CD14-positive monocyte (primary cell): ENCODE data around the gene TECPR1. TPM values are rescaled to one million over a fixed set of nuclear protein-coding genes. Genes with fewer than 3 reads are reported as not detected.

Experiments used
- DNase-seq, 3 donors: peaks; one replicate each; pipeline ENCODE4 v3.0.0-alpha.2; 2011 to 2022
- H2AFZ ChIP-seq: 2 replicates; pipeline ENCODE4 v1.6.0; 2012; ENCODE audit warnings: mild to moderate bottlenecking, low read depth, low read length, inconsistent platforms; ENCODE audit not compliant: insufficient read depth, poor library complexity, severe bottlenecking
- H3K27ac ChIP-seq, 2 donors: 1 replicate in 1 of 2; 2 replicates in 1 of 2; pipeline ENCODE4 v1.5.1; 2012 to 2013; ENCODE audit warnings: low read length in 2 of 2, control low read depth in 1 of 2, inconsistent platforms in 1 of 2, low read depth in 1 of 2, mild to moderate bottlenecking in 1 of 2
- H3K27me3 ChIP-seq, 2 donors: one replicate each; pipeline versions ENCODE4 v1.6.0 to v1.6.1; 2011 to 2013; ENCODE audit warnings: low read length in 2 of 2; ENCODE audit not compliant: control insufficient read depth in 2 of 2, insufficient read depth in 2 of 2
- H3K36me3 ChIP-seq, 2 donors: replicated peaks in 1 of 2; 1 replicate in 1 of 2; 2 replicates in 1 of 2; pipeline versions ENCODE4 v1.5.1 to v1.6.1; 2012 to 2013; ENCODE audit warnings: low read length in 2 of 2, control low read depth in 1 of 2, inconsistent platforms in 1 of 2, mild to moderate bottlenecking in 1 of 2; ENCODE audit not compliant: insufficient read depth in 2 of 2, control insufficient read depth in 1 of 2
- H3K4me1 ChIP-seq, 2 donors: 1 replicate in 1 of 2; 2 replicates in 1 of 2; pipeline versions ENCODE4 v1.5.1 to v1.6.1; 2012 to 2013; ENCODE audit warnings: low read length in 2 of 2, control low read depth in 1 of 2, inconsistent platforms in 1 of 2, mild to moderate bottlenecking in 1 of 2, moderate library complexity in 1 of 2; ENCODE audit not compliant: insufficient read depth in 2 of 2, control insufficient read depth in 1 of 2
- H3K4me2 ChIP-seq: replicated peaks from 2 replicates; pipeline ENCODE3; 2012; ENCODE audit warnings: low read length, moderate library complexity, mild to moderate bottlenecking; ENCODE audit not compliant: poor library complexity, severe bottlenecking; ENCODE audit errors: extremely low read depth
- H3K4me3 ChIP-seq, 3 experiments: fragments of 200-600 bp in 1 of 3; sonication (generic) in 1 of 3; replicated peaks in 1 of 3; 1 replicate in 2 of 3; 2 replicates in 1 of 3; pipeline ENCODE4 v1.5.1; 2011 to 2013; ENCODE audit warnings: low read length in 3 of 3, mild to moderate bottlenecking in 3 of 3, control low read depth in 2 of 3, low read depth in 2 of 3, inconsistent platforms in 1 of 3, moderate library complexity in 1 of 3
- H3K79me2 ChIP-seq: 2 replicates; pipeline ENCODE4 v1.6.0; 2012; ENCODE audit warnings: mild to moderate bottlenecking, control low read depth, inconsistent platforms, low read length, moderate library complexity; ENCODE audit not compliant: insufficient read depth
- H3K9ac ChIP-seq: 2 replicates; pipeline ENCODE4 v1.6.0; 2017; ENCODE audit warnings: low read length, mild to moderate bottlenecking; ENCODE audit not compliant: insufficient read depth, poor library complexity, severe bottlenecking
- H3K9me3 ChIP-seq, 2 donors: replicated peaks in 1 of 2; 1 replicate in 1 of 2; 2 replicates in 1 of 2; pipeline versions ENCODE4 v1.5.1 to v1.6.1; 2012 to 2013; ENCODE audit warnings: low read length in 2 of 2, control low read depth in 1 of 2; ENCODE audit not compliant: control insufficient read depth in 1 of 2, insufficient read depth in 1 of 2
- H4K20me1 ChIP-seq: 2 replicates; pipeline ENCODE4 v1.6.0; 2012; ENCODE audit warnings: mild to moderate bottlenecking, low read length, control low read depth, moderate library complexity; ENCODE audit not compliant: insufficient read depth
- H3K27ac Mint-ChIP-seq, 7 donors: one replicate each; pipeline ENCODE4 v1.8.0; 2020; ENCODE audit warnings: mild to moderate bottlenecking in 7 of 7, mixed read lengths in 7 of 7, moderate library complexity in 6 of 7, inconsistent platforms in 2 of 7
- H3K27me3 Mint-ChIP-seq, 3 donors: one replicate each; pipeline ENCODE4 v1.8.0; 2021 to 2022; ENCODE audit warnings: low read depth in 3 of 3, mild to moderate bottlenecking in 3 of 3, mixed read lengths in 3 of 3, moderate library complexity in 3 of 3, inconsistent platforms in 1 of 3
- H3K36me3 Mint-ChIP-seq, 2 donors: one replicate each; pipeline ENCODE4 v1.8.0; 2020; ENCODE audit warnings: mixed read lengths in 2 of 2, inconsistent platforms in 1 of 2, mild to moderate bottlenecking in 1 of 2
- H3K4me1 Mint-ChIP-seq: one replicate; pipeline ENCODE4 v1.8.0; 2020; ENCODE audit warnings: mild to moderate bottlenecking, mixed read lengths
- H3K4me3 Mint-ChIP-seq, 2 donors: one replicate each; pipeline ENCODE4 v1.8.0; 2020; ENCODE audit warnings: mild to moderate bottlenecking in 2 of 2, mixed read lengths in 2 of 2, moderate library complexity in 1 of 2
- H3K9me3 Mint-ChIP-seq, 7 donors: one replicate each; pipeline ENCODE4 v1.8.0; 2020 to 2022; ENCODE audit warnings: mixed read lengths in 7 of 7, mild to moderate bottlenecking in 6 of 7, moderate library complexity in 6 of 7, inconsistent platforms in 2 of 7
- CTCF ChIP-seq: fragments of 200-600 bp; IDR thresholded peaks from one replicate; pipeline ENCODE4 v1.8.0; 2022; ENCODE audit warnings: antibody characterized with exemption, mild to moderate bottlenecking
- WGBS: methylation state at CpG from one replicate; pipeline ENCODE4 v1.1.5; 2013; ENCODE audit warnings: missing lambda C conversion rate; ENCODE audit not compliant: insufficient coverage; 5-methylcytosine and 5-hydroxymethylcytosine counted together
- intact Hi-C, 2 donors: fragments of 100-400 bp; cut with micrococcal nuclease; formaldehyde crosslinking; loops; one replicate each; pipeline versions ENCODE4 v1.15.0 to v1.15.1; 2023
- polyA plus RNA-seq, 3 donors: library from polyadenylated mRNA; depleted of rRNA in 1 of 3; unstranded in 2 of 3; stranded (reverse) in 1 of 3; fragments of 300-500 nt in 2 of 3; fragments of >200 nt in 1 of 3; fragmentation: Illumina TruSeq in 2 of 3; gene quantifications; 1 replicate in 2 of 3; 2 replicates in 1 of 3; pipeline ENCODE4 v1.2.3, GENCODE V29; 2012 to 2021

Gene TECPR1
- polyA plus RNA-seq, 3 donors: 5.7 to 20.0 (median 10.2) TPM

GRCh38 chr7:98168181-98168903 is 83.7 kb downstream of the TECPR1 start:
- H4K20me1 ChIP-seq: peaks cover 85% of the 10 kb centered on the region
- no peak overlapping the region for H3K27ac Mint-ChIP-seq

GRCh38 chr7:98167653-98168052 is 84.4 kb downstream of the TECPR1 start:
- no peak for TF ChIP-seq CTCF
- Mint-ChIP-seq H3K36me3 (peaks cover 42 to 49% of the 10 kb centered on the region in 2 donors), H3K27ac (no peak overlapping the region), H3K4me1 (peaks cover 26% of the 10 kb centered on the region), H3K9me3 (peaks cover 0 to 3% (median 0%) of the 10 kb centered on the region in 7 donors), H3K4me3 (peak overlapping the region; percentile 13 to 24), H3K27me3 (peaks cover 25 to 39% (median 30%) of the 10 kb centered on the region in 3 donors)
- intact Hi-C loops: loop anchor here (1.0 to 5.0 kb wide), 4 partner anchors 60 to 146 kb away; partner anchors contain the start of gene LMTK2 (in 2 of the 2)
- no peak overlapping the region for H3K4me2 ChIP-seq
- no peaks in the 10 kb centered on the region for H3K79me2 ChIP-seq
- H3K4me1 ChIP-seq: peaks cover 10 to 11% of the 10 kb centered on the region in 2 donors
- no peak overlapping the region for H3K27ac ChIP-seq
- H3K27me3 ChIP-seq: peaks cover 5 to 30% of the 10 kb centered on the region in 2 donors
- no peak overlapping the region for H3K4me3 ChIP-seq
- H3K9me3 ChIP-seq: no peaks in the 10 kb centered on the region
- H3K36me3 ChIP-seq: peaks cover 4 to 19% of the 10 kb centered on the region in 2 donors
- H4K20me1 ChIP-seq: peaks cover 92% of the 10 kb centered on the region
- no peak for DNase-seq
- WGBS: 100% methylated on average over 15 of the region's 15 CpGs
- H2AFZ ChIP-seq: no peak overlapping the region
- H3K9ac ChIP-seq: no peak overlapping the region

More at GRCh38 chr7:98168181-98168903, 83.7 kb downstream of the TECPR1 start:
- Histone ChIP-seq H3K79me2 (no peaks in the 10 kb centered on the region), H3K27me3 (peaks cover 5 to 28% of the 10 kb centered on the region in 2 donors), H3K4me2 (no peak overlapping the region), H3K9ac (no peak overlapping the region), H2AFZ (no peak overlapping the region), H3K27ac (no peak overlapping the region), H3K36me3 (peaks cover 4 to 25% of the 10 kb centered on the region in 2 donors), H3K4me3 (no peak overlapping the region), H3K4me1 (peaks cover 3 to 4% of the 10 kb centered on the region in 2 donors), H3K9me3 (no peaks in the 10 kb centered on the region)
- peak; percentile 83 for TF ChIP-seq CTCF
- peak; percentile 43 to 71 (median 44) for DNase-seq
- peaks cover 49 to 54% of the 10 kb centered on the region in 2 donors for H3K36me3 Mint-ChIP-seq
- H3K9me3 Mint-ChIP-seq: peaks cover 0 to 3% (median 0%) of the 10 kb centered on the region in 7 donors
- intact Hi-C loops: loop anchor here (1.0 to 5.0 kb wide), 3 partner anchors 61 to 147 kb away; partner anchors contain the start of gene LMTK2 (in 1 of the 2)
- peaks cover 23 to 38% (median 25%) of the 10 kb centered on the region in 3 donors for H3K27me3 Mint-ChIP-seq
- peak overlapping the region in 1 of 2 donors; percentile 72 for H3K4me3 Mint-ChIP-seq
- WGBS: 56% methylated on average over 4 of the region's 17 CpGs
- peaks cover 19% of the 10 kb centered on the region for H3K4me1 Mint-ChIP-seq
